ENCODE results near the gene NNMT.

NNMT gene

DNA sequence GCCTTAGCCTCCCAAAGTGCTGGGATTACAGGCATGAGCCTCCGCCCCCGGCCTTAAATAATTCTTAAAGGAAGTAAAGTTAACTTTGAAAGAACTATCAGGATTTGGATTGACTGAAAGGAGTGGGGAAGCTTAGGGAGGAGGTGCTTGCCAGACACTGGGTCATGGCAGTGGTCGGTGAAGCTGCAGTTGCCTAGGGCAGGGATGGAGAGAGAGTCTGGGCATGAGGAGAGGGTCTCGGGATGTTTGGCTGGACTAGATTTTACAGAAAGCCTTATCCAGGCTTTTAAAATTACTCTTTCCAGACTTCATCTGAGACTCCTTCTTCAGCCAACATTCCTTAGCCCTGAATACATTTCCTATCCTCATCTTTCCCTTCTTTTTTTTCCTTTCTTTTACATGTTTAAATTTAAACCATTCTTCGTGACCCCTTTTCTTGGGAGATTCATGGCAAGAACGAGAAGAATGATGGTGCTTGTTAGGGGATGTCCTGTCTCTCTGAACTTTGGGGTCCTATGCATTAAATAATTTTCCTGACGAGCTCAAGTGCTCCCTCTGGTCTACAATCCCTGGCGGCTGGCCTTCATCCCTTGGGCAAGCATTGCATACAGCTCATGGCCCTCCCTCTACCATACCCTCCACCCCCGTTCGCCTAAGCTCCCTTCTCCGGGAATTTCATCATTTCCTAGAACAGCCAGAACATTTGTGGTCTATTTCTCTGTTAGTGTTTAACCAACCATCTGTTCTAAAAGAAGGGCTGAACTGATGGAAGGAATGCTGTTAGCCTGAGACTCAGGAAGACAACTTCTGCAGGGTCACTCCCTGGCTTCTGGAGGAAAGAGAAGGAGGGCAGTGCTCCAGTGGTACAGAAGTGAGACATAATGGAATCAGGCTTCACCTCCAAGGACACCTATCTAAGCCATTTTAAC is at the start of gene NNMT:
NNMT (plus strand) TSS at position 724 of the 929 bp plus-strand sequence; CDS start at position 882, 158 bp downstream.
- no peak for DNase-seq (ENCODE audit: low read depth, low spot score)

DNA sequence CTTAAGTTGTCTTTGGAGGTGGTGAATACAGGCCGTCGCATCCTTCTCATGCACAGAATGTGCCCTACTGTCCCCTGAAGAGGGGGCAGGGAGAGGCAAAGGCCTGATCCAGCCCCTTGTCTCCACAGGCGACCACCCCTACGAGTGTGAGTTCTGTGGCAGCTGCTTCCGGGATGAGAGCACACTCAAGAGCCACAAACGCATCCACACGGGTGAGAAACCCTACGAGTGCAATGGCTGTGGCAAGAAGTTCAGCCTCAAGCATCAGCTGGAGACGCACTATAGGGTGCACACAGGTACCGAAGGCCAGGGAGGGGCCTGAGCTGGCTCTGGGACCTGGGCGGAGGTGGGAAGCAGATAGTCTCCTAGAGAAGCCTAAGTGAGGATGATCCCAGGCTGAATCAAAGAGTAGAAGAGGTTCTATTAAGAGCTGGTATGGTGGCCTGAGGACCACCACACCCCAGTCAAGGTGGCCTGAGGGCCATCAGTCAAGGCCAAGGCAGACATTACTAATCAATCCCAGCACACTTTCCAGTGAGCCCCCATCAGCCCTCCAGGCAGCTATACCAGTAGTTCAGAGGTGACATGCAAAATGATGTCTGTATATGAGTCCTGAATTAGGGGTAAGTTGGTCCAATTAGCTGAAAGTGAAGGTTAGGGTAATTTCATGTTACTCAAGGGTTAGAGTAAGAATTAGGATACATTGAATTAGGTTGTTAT is 49.0 kb upstream of the NNMT start:
- DNase-seq (ENCODE audit: low read depth, low spot score): no peak

DNA sequence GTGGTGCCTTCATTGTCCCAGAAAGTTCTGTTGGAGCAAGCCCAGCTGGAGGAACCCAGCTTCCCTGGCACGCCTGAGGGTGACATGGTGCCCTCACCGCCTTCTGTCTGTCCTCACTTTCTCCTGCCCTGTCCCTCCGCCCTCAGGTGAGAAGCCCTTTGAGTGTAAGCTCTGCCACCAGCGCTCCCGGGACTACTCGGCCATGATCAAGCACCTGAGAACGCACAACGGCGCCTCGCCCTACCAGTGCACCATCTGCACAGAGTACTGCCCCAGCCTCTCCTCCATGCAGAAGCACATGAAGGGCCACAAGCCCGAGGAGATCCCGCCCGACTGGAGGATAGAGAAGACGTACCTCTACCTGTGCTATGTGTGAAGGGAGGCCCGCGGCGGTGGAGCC is 46.0 kb upstream of the NNMT start:
- no peak for DNase-seq (ENCODE audit: low read depth, low spot score)

DNA sequence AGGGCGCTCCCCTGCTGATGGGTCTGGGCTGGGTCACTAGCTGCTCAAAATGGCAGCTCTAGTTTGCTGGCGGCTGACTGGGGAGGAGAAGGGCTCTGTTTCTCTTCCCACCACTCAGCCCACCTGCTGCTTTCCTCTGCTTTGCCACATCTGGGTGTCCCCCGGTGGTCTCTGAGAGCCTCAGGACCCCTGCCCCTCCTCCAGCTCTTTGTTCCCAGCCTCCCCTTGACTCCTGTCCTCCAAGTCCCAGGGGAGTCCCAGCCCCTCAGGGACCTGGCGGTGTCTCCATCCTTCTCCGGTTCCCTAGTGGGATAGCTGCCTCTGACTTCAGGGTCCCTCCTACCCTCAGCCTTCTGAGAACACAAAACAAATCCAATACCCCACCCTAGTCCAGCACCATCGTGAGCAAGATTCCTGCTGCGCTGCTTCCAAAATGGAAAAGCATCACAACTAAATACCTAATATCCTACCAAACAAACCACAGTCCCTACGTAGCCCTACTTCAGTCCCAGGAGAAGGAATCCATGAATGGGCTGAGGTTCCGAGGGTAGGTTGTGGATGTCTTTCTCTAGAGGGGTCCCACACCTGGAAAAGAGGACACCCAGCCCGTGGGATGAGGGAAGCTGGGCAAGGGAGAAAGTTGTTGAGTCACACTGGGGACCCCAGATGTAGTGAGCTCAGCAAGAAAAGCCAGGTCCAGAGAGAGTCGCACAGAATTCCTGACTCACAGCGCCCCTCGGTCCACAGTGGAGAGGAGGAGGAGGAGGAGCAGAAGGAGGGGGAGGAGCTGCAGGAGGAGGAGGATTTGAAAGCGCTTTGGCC is 45.0 kb upstream of the NNMT start:
- DNase-seq (ENCODE audit: low read depth, low spot score): no peak

DNA sequence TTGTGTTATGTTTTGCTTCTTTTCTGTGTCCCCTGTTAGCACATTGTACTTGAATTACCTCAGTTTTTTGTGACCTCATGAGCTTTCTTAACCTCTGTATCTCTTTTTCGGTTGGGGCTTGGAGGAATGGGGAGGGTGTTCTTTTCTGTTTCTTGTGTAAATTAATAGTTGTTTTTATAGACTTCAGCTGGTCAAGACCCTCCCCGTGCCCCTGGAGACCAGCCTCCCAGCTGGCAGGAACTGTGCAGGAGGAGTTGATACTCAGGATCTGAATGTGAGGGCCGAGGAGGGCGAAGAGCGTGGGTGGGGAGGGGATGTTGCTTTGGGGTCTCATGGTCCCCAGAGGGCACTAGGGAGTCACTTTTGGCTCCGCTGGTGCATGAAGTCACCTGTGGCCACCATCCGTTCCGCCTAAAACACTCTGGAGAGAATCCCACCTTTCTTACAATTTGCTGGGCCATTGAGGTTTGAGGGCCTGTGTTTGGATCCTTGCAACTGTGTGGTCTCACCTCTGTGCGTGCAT is 44.3 kb upstream of the NNMT start:
- DNase-seq (ENCODE audit: low read depth, low spot score): no peak

DNA sequence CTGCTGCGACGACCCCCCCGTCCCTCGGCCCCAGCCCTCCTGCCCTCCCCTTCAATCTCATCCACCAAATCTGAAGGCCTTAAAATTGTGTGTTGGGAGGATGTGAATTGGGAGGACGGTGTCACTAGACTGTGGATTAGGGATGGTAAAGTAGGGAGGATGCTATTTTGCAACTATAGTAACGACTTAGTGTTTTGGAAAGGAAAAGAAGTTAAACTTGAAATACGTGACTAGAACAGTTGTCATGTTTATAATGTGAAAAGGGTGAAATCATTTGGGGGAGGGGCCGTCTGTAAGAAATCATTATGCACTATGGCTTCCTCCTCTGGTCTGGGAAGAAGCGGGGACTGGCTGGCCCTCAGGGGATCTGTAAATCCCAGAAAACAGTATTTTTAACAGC is 43.4 kb upstream of the NNMT start:
- DNase-seq (ENCODE audit: low read depth, low spot score): no peak

DNA sequence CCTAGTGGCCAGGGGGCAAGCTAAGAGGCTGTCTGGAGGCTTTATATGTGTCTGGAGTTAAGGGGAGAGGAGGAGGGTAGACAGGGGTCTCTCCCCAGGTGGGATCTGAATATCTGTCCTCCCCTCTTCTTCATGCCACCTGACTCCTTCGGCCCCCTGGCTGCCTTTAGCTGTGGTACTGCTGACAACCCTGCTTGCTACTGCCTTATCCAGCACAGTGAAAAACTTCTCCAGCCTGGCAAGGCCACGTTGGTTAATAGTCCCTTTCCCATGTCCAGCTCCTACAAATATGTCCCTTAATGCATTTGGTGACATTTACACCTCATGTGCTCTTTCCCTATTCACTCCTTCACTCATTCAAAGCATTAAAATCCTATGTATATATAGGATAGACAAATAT is 42.4 kb upstream of the NNMT start:
- no peak for DNase-seq (ENCODE audit: low read depth, low spot score)

DNA sequence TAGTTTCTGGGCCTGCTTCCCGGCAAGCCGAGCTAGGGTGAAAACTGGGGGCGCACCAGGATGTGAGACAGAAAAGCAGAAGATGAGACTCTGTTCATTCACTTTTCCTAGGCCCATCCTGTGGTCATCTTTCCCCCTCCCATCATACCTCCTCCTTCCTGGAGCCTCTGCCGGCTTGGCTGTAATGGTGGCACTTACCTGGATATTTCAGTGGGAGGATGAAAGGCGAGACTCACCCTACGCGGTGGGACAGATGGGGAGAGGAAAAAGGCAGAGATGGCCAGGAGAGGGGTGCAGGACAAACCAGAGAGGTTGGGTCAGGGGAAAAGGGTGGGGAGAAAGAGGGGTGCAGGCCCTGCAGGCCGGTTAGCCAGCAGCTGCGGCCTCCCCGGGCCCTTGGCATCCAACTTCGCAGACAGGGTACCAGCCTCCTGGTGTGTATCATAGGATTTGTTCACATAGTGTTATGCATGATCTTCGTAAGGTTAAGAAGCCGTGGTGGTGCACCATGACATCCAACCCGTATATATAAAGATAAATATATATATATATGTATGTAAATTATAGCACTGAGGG is 41.5 kb upstream of the NNMT start:
- no peak for DNase-seq (ENCODE audit: low read depth, low spot score)

DNA sequence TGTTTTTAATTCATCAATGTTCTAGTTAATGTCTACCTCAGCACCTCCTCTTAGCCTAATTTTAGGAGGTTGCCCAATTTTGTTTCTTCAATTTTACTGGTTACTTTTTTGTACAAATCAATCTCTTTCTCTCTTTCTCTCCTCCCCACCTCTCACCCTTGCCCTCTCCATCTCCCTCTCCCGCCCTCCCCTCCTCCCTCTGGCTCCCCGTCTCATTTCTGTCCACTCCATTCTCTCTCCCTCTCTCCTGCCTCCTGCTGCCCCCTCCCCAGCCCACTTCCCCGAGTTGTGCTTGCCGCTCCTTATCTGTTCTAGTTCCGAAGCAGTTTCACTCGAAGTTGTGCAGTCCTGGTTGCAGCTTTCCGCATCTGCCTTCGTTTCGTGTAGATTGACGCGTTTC is 40.9 kb upstream of the NNMT start:
- no peak for DNase-seq (ENCODE audit: low read depth, low spot score)

DNA sequence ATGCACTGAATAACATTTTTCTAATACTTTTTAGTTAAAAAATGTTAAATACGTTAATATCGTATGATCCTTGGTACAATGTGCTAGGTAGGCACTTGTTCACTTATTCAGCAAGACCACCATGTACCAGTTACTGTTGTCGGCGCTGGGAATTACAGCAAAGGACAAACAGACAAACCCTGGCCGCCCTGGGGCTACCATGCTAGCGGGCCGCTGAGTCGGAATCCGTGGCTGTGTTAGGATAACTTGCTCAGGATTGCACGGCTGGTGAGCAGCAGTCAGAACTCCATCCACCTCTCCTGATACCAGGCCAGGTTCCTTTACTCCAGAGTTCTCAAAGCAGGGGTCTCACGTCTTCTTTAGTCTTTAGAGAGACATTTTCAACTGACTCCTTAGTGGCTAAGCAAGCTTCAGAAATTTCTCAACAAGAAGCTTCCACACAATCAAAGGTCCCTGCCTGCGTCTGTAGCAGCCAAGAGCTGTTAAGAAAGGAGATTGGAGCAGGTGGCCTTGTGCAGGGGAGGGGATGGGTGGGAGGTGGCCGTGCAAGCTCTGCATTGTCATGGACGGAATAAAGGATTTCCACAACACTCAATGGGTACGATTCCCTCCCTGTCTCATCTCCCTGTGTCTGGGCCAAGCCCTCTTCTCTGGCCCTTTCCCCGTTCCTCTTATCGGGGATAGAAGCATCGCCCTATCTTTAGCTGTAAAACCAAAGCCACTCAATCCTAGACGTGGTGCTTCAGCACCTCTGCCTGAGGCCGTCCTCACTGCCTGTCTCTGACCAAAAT is 39.8 kb upstream of the NNMT start:
- DNase-seq (ENCODE audit: low read depth, low spot score): no peak

DNA sequence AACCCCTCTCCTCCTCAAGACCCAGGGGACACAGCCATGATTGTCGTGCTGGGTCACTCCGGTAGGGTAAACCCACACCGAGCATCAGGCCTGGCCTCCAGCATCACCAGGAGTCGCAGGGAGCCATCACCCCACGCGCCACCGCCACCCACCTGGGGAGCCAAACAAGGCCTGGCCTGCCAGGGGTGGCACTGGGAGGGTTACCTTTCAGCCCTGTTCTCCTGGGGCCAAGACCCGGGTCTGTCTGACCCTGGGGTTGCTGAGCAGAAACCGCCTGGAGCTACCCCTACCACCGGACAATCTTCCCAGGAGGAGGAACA is 39.3 kb upstream of the NNMT start:
- DNase-seq (ENCODE audit: low read depth, low spot score): no peak

DNA sequence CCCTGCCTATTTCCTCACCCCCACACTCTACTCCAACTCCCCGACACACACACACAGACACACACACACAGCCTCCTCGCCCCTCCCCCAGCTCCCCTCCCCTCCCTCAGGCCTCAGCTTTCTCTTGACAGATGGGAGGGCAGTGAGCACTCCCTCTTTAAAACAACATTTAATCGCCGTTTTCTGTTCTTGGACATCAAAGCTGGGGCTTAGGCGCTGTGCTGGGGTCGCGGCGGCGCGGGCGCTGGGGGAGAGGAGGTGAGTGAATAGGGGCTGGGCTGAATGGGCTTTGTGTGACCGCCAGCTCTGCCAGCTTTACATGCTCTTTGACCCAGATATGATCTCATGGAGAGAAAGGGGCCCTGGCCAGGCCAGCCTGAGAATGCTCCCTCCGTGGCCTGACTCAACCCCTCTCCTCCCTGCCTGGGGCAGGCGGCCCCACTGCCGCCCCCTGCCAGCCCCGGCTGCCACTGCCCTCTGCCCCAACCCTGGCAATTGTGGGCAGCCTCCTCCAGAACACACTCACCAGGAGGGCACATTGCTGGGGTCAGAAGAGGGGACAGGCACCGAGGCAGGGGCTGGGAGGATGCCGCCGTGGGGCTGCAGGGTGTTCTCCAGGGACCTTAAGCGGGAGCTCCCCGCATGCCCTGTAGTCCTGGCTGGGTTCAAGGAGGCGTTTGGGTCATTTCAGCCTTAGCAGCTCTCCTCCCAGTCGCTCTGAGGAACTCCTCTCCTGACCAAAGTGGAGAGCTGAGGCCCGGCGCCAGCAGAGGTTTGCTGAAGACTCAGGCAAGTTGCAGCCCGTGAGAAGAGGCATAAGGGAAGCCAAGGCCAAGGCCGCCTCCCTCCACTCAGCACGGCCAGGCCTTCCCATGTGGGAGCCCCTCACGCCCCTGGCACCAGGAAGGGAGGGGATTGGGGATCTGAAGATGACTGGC is 38.3 kb upstream of the NNMT start:
- no peak for DNase-seq (ENCODE audit: low read depth, low spot score)

DNA sequence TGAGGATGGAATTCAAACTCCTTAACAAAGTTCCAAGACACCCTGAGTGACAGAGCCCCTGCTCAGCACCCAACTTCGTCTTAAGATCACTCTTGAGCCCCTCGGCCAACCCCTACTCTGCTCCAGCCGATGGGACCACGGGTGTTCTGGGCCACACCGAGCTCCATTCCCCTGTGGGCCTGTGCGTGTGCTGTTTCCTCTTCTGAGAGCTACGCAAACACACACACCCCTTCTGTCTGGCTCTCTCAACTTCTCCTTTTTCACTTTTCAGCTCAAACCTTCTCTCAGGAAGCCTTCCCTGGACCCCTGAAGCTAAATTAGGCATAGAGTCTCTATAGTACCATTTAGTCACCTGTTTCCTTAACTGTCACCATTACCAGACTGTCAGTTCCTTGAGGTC is 37.5 kb upstream of the NNMT start:
- DNase-seq (ENCODE audit: low read depth, low spot score): no peak

DNA sequence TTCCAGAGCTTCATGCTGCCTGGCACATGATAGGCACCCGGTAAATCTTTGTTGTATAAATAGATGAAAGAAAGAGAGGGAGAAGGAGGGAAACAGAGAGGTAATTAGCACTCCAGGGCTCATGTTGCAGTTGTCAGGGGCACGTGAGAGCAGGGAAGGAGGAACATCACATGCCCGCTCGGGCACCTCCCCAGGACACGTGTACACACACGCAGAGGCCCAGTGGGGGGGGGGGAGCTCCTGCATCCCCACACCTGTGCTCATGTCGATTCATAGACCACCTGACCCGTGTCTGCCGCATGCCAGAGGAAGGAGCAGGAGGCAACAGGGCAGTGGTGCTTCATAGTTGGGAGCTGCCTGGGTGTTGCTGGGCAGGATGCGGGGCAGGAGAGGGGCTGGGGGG is 37.1 kb upstream of the NNMT start:
- DNase-seq (ENCODE audit: low read depth, low spot score): no peak

DNA sequence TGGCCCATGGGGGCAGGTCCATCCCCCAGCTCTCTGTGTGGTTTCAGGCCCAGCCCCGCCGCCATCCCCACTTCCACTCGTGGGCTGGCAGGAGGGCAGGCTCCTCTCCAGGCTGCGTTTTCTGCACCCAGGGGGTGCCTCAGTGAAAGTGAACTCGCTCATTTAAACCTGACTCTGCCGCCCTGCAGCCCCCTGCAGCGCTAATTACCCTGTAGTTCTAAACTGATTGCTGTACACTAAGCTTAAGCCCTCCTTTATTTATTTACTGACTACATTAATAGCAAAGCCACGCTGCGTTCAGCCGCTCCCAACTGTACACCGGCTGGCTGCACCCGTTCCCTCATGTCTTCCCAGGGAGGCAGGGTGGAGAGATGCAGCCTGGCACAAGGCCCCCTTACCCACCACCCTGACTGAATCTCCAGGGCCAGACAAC is 36.6 kb upstream of the NNMT start:
- DNase-seq (ENCODE audit: low read depth, low spot score): no peak

DNA sequence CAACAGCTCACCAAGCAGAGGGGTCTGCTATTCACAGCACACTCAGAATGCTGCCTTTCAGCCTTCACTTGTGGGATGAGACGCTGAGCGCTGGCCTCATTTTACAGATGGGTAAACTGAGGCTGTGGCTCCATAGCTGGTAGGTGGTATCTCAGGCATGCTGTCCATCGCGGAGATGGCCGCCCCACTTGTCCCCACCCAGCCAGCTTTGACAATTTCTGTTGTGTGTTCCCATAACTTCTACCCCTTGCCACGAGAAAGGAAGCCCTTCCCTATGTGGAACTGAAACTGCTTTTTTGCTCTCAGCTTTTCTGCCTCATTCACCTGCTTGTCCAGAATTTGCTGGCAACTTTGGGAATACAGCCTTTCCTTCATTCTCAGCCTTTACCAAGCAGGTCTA is 36.1 kb upstream of the NNMT start:
- DNase-seq (ENCODE audit: low read depth, low spot score): no peak

DNA sequence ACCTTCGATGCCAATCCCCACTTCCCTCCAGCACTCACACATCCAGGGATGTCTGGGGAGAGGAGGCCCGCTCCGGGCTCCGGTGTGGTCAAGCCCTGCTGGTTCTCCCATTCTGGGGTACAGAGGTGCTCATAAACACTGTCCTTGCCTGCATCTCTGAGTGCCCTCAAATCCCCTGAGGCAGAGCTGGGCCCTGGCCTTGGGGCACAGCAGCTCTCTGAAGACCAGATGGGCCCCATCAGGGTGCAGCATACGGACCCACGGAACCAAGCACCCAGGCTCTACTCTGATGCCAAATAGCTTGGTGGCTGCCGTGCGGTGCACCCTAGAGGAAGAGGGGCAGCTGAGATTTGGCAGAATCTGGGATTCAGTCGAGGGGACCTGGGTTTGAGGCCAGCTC is 35.7 kb upstream of the NNMT start:
- no peak for DNase-seq (ENCODE audit: low read depth, low spot score)

DNA sequence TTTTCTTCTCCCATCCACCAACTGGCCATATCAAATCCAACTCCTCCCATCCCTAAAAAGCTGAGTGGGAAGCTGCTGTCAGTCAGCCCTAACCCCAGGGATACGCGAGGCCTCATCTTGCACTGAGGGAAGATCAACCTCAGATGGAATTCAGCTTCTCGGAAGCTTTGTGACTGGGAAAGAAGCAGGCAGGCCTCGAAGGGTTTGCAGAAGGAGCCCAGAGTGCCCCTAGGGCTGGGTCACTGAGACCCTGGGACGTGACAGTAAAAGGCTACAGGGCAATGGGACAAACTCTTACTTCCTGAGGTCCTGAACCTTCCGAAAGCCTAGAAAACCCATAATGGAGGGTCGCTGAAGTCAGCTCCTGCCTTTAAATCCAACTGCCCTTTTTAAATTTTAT is 34.4 kb upstream of the NNMT start:
- no peak for DNase-seq (ENCODE audit: low read depth, low spot score)

DNA sequence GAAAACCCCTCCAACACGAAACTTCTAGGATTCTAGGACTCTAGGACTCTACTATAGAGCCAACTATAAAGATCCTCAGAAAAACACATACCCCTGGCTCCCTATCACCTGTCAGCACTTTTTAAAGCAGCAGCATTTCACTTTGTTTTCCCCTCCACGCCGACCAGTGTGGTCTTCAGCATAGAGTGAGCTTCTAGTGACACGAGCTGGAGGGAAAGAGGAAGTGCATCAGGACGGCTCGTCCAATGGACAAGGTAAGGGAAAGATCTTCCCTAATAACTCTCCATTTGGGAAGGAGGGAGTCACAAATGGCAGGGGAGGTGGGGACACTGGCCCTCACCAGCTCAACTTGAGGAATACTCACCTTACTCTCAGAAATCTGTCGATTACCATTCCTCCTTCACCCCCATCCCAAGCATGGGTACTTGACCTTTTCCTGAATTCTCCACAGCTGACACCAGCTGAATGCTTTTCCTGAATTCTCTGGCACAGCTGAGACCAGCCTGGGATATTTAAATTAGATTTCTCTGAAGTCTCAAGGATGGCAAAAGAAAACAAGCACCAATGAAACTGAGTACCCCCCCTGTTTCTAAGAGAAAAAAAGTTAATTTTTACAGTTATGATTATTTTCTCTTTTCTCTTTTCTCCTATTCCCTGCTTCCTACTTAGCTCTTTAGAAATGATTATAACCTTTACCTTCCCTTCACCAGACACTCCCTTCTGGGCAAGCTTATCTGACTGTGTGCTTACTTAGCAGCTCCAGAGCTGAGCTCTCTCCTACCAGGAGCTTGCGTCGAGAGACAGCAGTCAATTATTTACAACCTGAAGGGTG is 33.3 kb upstream of the NNMT start:
- DNase-seq (ENCODE audit: low read depth, low spot score): no peak
